Activated CD4-positive, alpha-beta T cell treated with anti-CD3 and anti-CD28 coated beads, Interleukin-2, Interleukin-6, amounts not matched to agents 100 ng/mL and 50 ng/mL, durations not matched to agents 16 hours and 8 hours (primary cell): ENCODE data around the gene HEXA.

Source experiments
- DNase-seq: peaks from one replicate; pipeline ENCODE4 v3.0.0-alpha.2; 2020

HEXA gene

DNA sequence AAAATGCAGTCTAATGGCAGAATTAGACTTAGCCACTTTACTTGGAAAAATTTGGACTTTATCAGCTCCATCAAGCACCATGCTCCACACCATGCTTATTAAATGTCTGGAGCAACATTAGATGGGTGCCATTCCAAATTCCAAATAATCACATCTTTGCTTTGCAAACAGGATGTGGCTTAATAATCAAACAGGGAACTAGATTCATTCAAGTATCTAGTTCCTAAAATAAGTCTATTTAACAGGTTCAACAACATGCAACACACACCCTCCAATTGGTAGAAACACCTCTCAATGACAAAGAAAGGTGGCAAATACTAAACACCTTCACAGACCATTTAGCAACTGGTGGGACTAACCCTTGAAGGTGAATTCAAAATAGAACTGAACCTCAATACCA lies 3.5 kb downstream of the HEXA start:
- no peak for DNase-seq

DNA sequence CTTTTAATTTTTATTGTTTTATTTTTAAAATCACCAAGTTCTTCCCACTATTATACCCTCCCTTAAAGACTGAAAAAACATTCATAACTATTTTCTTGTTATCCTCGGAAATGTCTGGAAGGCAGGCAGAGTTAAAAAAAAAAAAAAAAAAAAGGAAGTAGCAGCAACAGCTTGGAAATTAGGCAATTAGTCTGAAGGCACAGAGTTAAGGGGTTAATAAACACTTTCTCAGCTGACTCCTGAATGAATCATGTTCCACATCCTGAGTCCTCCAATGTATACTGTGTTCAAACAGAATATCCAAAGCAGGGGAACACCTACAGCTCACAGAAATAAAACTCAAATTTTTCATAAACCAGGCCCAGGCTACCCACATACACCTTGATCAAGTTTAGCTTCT lies 5.8 kb downstream of the HEXA start:
- DNase-seq, result no peak

DNA sequence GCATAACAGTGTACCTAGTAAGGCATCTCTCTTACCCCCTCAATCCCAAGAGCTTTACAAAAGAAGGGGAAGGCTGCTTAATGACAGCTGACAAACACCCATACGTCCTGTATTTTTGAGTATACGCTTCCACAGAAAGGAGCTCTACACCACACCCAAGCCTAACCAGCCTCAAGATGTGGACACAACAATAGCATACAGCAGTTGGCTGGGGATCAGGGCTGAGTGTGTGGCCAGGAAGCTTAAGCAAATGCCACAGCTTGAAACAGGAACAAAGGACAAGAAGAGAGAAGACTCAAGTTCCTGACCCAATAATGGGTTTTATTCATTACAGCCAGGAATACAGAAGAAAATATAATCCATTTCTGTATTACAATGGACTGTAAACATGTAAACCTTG lies 6.9 kb downstream of the HEXA start:
- no peak for DNase-seq

DNA sequence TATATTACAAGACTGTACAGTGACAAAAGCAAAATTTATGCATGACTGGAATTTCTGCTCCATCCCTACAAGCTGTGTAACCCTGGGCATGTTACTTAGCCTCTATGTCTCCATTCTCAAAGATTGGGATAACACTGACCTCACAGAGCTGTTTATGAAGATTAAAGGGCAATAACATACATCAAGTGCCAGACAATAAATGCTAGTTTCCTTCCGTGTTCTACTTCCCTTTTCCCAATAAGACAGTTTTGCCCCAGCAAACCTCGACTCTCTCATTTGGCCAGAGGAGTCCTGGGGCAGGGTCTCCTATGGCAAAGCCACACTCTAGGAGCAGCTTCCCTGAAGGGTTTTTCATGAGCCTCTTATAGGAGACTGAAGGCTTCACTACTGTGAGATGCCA lies 7.5 kb downstream of the HEXA start:
- no peak for DNase-seq

DNA sequence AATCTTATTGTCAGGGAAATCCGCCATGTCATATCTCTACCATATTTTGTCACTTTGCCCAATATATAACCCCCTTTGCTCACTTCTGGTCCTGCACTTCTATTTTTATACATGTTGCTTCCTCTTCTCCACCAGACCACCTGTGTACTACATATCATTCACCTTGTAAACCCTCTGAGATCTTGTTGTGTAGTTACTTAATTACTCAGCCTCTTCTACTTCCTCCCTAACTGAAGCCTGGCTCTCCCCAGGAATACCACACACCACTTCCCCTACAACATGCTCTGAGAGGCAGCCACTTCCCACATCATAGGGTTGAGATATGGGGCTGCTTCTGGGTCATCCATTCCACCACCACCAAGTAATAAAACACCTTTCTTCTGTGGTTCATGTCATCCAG lies 10.0 kb downstream of the HEXA start:
- peak; percentile 71 for DNase-seq

DNA sequence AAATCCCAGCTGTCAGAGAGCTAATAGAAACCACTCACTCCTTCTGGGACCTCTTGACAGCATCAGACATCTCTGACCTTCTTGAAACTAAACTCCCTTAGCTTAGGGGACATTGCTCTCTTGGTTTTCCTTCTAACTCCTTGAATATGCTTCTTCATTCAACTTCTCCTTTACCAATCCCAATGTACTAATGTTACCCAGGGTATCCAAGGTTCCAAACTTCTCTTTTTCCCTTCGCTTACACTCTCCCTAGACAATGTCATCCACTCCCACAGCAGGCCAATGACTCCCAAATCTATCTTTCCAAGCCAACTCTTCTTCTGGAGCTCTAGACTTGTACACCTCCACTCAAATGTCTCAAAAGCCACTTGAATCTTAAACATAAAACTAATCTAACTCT lies 14.6 kb downstream of the HEXA start:
- DNase-seq, result no peak

DNA sequence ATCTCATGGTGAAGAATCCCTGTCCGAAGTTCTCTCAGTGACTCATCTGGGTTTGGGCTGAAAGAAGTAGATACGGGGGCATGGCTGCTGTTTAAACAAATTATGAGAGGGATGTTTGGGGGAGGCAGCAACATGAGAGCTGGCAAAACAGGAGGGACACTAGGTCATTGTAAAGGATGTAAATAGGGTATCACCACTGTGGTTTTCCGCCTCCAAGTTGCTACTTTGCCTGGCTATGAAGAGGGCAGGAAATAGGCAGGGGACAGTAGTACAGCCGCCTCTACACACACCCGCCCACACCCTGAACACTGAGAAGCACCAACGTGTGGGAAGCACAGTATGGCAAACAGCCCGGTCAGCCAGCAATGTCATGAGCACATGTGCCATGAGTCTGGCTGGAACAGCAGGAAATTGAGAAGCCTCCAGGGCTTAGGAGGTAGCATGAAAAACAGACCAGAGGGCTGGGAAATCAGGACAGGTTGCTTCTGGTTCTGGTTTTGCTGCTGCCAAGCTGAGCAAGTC lies 17.1 kb downstream of the HEXA start:
- DNase-seq, result peak; percentile 25

DNA sequence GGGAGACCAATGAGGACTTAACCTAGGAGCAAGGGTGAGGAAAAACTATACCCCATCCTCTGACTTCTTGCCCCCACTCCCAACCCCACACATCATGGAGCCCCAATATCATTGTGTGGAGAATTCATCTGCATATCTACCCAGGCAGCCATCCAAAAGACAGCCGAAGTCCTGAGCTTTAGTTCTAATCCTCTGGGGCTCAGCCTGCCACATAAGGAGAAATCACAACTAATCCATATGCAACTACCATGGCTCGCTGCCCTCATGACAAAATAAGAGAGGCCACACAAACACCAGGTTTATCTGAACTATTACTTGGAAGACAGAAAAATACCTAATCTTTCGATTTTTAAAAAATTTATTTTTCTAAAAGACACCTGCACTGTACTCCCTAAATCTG lies 17.7 kb downstream of the HEXA start:
- DNase-seq, result no peak

DNA sequence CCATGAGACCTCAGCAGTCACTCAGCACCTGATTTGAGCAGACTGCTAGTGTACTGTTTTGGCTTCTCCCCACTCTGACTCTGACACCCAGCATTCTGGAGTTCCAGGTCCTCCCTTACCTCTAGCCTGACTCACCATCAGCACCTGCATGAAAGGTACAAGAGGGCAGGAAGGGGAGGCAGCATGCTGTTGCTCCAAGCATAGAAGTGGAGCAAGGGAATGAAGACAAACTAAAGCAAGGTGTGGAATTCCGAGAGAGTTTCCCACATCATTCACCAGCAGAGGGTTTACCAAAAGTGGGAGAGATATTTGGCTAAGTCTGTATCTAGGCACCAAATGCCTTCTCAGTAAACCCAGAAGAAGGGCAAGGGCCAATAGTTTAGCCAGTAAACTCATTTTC lies 21.3 kb downstream of the HEXA start:
- DNase-seq, result no peak

DNA sequence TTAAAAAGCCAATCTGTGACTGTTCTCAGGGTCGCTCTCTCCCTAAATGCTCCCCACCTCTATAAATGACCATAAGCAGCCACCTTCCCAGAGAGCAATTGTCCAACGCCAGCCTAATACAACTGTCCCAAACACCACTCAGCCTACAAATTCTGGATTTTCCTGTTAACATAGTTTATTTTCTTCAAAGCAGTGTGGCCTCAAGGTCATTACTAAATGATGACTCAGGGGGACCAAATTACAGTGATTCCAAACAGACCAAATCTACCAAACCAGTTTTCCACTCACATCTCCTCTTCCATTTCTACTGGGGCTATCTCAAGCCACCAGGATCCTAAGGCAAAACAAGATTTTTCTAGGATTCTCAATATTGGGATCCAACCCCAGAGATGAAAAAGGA lies 22.5 kb downstream of the HEXA start:
- no peak for DNase-seq

DNA sequence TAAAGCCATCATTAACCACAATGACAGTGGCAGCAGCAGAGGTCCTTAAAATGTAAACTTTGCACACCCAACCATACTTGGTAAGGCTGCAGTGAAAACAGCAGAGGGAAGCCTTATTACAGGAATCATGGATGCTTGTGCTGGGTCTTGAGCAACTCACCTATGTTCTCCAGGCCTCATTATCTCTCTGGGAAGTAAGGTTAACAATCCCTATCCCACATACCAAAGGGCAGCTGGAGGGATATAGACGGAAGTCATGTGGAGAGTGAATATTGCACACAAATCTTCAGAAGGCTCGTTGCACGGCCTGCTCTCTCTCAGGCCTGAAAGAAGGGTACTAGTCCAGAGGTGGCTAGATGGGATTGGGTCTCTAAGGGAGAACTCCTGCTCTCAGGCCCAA lies 30.0 kb downstream of the HEXA start:
- no peak for DNase-seq

DNA sequence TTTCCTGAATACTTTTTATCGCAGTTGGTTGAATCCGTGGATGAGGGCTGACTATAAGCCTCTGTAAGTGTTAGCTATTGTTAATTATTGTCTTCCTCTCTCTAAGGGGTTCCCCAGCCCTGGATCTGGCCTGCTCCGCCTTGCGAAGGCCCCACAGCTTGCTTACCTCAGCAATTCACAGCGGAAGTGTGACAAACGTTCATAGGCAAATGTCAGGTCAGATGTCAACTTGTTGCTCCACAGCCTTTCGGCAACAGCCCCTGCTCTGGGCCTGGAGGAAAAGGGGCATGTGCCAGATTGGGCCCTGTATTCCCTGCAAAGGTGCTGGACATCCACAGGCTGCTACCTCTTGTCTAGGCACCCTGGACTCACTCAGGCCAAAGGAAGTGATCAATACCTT lies 30.5 kb downstream of the HEXA start:
- DNase-seq, result no peak

DNA sequence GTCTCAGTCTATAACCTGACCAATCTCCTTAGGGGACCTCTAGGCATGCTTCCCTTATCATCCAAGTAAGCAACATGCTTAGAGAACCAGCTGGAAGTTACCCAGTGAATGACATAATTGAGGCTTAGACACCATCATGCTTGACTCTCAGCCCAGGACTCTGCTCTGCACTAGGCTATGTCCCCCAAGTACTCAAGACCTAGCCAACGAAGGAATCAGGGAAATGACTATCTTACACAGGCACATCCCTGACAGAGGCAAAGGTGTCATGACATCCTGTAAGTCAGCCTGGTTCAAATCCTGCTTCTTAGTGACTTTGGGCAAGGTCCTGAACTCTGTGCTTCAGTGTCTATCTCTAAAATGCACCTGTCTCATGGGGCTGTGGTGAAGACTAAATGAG lies 31.2 kb downstream of the HEXA start:
- DNase-seq, result no peak

DNA sequence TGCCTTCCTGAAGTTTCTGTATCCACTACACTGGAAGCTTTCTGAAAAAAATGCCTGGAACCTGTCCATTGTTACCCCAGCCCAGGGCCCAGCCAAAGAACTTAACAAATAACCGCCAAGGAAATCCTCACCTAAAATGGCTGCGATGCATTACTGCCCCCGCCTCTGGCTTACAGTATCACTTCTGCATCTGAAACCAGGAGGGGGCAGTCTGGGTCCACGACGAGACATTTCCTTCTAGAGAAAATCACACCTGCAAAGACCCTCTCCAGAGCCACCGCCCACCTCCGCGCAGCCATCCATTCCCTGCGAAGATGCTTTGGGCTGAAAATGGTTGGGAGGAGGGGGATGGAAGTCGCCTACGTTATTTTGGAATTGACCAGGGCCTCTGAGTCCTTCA lies 33.4 kb downstream of the HEXA start:
- DNase-seq, result peak; percentile 44

DNA sequence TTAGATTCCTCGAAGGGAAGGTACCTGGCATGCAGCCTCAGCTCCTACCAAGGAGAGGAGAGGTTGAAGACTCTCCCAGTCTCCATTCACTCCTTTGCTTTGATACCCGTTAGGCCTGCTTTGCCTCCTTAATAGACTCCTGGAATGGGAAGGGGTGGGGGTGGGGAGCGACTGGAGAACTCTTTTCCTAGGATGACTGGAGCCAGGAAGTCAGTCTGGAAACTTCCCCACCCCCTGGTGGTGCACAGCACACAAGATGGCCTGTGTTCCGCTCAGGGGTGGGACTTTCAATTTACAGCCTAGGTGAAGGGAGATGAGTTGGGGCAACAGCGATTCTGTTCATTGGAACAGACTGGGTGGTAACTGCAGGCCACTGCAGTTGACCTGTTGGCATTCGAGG lies 34.5 kb downstream of the HEXA start:
- DNase-seq, result no peak

DNA sequence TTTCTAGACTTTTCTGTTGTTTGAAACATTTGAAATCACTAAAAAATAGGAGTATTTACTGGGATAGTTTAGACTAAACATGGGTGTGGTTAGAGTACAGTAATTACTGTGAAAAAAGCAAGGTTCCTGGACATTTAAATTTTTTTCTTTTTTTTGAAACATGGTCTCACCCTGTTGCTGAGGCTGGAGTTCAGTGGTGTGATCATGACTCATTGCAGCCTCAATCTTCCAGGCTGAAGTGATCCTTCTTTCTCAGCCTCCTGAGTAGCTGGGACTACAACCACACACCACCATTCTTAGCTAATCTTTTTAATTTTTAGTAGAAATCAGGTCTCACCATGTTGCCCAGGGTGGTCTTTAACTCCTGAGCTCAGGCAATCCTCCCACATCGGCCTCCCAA lies 35.4 kb downstream of the HEXA start:
- no peak for DNase-seq

DNA sequence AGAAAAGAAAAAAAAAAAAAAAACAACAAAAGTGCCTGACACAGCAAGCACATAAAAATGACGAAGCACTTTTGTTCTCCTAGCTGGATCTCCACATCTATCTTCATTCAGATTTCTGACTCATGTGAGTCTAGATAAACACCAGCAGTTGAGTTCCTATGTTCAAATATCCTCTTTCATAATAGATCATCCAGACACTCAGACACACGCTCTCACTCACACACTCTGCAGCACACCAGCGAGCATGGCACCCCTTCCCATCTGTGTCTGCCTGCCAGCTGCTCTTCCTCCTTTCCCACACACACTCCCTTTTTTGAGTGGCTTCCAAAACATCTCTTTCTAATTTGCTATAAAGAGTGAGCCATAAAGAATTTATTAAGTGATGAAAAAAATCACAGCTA lies 36.0 kb downstream of the HEXA start:
- no peak for DNase-seq

DNA sequence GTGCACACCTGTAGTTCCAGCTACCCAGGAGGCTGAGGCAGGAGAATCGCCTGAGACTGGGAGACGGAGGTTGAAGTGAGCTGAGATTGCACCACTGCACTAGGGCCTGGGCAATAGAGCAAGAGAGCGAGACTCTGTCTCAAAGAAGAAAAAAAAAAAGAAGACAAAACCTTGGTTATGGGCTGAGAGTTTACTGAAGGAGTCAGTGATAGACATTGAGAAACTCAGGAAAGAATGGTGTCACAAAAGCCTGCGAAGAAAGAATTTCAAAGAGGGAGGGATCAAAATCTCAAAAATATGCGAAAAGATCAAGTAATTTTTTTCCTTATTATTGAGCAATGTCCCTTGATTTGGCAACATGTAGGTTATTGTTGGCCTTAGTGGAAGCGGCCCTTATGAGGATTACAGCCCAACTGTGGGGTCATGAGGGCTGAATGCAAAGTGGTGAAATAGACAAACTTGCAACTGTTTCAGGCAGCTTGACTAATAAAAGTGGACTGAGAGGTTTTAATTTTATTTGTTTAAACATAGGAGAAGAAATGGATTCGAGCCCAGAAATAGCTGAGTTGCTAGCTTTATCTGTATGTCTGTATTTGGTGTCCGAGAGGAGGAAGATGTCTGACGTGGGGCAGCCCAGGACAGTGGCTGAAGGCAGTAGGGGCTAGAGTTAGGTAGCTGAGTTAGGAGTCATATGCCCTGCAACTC lies 37.0 kb downstream of the HEXA start:
- DNase-seq, result no peak

DNA sequence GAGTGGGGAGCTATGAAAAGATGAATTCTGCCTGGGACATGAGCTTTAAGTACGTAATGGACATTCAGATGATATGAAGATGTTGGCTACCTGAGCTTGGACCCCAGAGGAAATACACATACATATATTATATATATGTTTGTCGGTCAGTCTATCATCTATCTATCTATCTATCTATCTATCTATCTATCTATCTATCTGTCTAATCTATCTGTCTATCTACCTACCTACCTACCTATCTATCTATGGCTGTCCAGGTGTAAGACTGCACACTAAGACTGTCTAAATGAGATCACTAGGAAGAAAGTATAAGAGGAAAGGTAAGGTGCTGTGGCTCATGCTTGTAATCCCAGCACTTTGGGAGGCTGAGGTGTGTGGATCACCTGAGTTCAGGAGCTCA lies 37.7 kb downstream of the HEXA start:
- no peak for DNase-seq

DNA sequence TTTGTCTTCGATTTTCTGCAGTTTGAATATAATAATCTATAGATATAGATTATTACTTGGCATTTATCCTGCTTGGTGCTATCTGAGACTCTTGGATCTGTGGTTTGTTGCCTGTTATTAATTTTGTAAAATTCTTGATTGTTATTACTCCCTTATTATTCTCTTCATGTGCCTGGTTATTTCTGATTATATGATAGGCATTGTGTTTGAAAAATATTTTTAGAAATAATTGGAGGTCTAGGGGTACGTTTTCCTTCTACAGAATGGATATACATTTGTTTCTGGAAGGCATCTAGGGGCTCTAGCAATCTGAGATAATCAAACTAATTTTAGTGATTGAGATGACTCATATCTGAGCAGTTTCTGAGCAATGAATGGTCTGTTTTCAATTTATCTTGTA lies 41.0 kb downstream of the HEXA start:
- DNase-seq, result no peak

DNA sequence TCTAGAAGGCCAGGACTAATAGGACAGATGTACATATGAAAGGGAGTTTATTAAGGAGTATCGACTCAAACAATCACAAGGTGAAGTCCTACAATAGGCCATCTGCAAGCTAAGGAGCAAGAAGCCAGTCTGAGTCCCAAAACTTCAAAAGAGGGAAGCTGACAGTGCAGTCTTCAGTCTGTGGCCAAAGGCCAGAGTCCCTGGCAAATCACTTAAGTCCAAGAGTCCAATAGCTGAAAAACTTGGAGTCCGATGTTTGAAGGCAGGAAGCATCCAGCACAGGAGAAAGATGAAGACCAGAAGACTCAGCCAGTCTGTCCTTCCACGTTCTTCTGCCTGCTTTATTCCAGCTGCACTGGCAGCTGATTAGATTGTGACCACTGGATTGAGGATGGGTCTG lies 44.8 kb downstream of the HEXA start:
- DNase-seq, result no peak

DNA sequence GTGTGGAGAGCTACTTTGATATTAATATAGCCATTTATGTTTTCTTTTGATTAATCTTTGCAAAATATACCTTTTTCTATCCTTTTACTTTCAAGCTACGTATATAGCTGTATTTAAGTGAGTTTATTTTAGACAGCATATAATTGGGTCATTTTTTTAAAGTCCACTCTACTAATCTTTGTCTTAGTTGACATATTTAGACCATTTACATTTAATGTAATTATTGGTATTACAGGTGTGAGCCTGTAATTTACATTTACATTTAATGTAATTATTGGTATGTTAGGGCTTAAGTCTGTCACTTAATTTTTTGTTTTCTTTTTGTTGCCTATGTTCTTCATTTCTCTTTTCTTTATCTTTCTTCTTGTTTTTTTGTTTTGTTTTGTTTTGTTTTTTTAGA lies 52.1 kb downstream of the HEXA start:
- DNase-seq, result no peak

DNA sequence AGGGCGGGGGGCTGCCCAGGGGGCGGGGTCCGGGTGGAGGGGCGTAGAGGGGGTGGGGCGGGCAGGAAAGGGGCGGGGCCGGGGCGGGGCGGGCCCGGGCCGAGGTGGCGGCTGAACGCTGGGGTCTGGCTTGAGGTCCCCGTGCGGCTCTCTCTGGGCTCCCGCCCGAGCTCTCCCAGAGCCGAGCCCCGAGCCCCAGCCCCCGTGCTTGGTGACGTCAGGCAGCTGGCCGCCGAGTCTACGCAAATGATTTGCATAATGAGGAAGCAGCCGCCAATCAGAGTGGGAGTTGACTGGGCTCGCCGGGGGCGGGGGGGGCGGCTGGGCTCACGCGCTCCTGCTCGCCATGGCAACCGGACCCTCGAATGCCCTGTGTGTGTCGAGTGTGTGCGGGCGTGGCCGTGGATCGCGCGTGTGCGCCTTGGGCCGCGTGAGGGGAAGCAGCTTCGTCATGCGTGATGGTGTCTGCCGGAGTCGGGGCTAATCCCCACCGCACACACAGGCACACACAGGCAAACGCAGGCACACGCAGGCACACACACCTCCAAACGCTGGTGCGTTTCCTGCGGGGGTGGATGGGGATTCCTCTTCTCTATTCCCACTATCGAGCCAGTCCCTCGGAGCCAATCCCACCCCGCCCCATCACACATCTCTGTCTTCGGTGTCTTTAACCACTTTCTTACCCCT lies 55.7 kb downstream of the HEXA start, which contains the start of gene CELF6:
CELF6 (minus strand) TSS at position 173 of the 687 bp plus-strand sequence. CDS start 283 bp downstream, outside the sequence.
- DNase-seq, result peak; percentile 62

DNA sequence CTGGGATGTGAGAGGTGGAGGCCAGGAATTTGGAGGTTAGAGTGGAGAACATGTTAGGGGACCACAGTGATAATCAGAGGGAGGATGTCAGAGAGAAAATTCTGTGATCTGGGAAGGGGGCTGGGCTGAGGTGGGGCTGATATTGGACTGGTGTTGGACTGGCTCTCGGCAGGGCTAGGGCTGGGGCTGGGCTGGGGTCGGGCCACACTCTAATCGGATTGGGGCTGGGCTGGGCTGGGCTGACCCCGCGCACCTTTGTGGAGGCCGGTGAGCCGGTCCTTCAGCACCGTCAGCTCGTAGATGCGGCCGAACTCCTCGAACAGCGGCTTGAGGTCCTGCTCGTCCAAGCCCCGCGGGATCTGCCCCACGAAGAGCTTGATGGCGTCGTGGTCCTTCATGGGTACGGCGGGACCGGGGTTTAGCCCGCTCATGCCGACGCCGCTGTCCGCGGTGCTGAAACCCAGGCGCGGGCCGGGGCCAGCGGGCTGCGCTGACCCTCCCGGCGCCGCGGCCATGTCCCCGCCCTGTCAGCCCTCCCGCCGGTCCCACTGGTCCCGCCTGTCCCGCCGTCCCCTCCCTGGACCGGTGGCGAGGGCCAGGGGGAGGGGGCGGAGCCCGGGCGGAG lies 56.3 kb downstream of the HEXA start:
- DNase-seq, result peak; percentile 36
